ENCODE data around the gene DGUOK.
"Not testable (repeated sequence)": the region's sequence is repeated elsewhere in the genome, so short reads cannot be mapped to it uniquely, and the experiment has no call there.

DGUOK gene

DNA sequence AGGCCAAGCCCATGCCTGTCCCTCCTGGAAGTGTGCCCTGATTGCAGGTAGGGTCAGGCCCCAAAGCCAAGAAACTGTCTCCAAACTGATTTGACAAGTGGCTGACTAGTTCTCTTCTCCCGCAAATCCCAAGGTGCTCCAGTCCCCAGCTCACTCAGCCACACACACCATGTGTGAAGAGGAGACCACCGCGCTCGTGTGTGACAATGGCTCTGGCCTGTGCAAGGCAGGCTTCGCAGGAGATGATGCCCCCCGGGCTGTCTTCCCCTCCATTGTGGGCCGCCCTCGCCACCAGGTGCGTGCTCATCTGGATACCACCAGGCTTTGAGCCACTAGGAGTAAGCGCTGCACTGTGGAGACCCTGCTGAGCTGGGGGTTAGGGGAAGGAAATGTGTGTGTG lies 25.5 kb upstream of the DGUOK start:
- DNase-seq: no peak

DNA sequence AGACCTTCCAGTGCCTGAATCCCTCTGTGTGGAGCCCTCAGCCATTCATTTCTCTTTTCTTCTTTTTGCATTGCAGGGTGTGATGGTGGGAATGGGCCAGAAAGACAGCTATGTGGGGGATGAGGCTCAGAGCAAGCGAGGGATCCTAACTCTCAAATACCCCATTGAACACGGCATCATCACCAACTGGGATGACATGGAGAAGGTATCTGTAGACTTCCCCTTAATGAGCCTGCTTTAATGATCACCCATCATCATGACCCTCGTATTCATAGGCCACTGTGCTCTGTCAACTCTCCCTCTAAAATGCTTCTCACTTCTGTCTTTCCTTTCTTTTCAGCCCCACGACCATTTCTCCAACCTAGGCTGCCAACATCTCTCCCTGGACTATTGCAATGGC lies 24.4 kb upstream of the DGUOK start:
- no peak for DNase-seq

DNA sequence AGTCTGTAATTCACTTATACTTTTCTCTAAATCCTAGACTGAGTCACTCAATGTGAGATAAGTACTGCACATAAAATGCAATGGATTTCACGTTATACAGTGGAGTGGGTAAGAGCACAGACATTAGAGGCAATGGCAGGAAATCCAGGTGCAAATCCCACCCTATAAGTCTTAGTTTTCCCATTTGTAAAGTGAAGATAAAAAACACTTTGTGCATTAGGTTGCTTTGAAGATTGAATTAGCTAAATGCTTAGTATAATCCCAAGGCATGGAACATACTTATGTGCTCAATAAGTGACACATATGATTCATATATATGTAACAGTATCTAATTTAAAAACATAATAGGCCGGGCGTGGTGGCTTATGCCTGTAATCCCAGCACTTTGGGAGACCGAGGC lies 23.4 kb upstream of the DGUOK start:
- no peak for DNase-seq

- not testable (repeated sequence) for DNase-seq
Observed at GRCh38 chr2:73903949-73904613, 22.6 kb upstream of the DGUOK start.

DNA sequence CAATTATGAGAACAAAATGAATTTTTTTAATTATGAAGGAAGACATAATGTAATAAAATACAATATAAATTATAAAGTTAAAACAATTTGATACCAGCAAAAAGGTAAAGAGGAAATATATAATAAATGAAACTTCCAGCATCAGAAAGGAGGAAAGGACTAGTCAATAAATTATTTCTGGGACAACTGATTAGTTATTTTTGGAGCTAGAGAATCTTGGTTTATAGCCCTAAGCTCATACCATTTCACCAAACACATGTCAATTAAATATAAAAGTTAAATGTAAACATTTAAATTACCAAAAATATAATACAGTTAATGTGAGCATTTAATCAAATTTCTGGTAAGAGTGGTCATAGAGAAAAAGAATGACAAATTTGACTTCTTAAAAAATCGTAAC lies 21.7 kb upstream of the DGUOK start:
- no peak for DNase-seq

GRCh38 chr2:73906847-73907505 lies 19.7 kb upstream of the DGUOK start:
- DNase-seq: no peak

DNA sequence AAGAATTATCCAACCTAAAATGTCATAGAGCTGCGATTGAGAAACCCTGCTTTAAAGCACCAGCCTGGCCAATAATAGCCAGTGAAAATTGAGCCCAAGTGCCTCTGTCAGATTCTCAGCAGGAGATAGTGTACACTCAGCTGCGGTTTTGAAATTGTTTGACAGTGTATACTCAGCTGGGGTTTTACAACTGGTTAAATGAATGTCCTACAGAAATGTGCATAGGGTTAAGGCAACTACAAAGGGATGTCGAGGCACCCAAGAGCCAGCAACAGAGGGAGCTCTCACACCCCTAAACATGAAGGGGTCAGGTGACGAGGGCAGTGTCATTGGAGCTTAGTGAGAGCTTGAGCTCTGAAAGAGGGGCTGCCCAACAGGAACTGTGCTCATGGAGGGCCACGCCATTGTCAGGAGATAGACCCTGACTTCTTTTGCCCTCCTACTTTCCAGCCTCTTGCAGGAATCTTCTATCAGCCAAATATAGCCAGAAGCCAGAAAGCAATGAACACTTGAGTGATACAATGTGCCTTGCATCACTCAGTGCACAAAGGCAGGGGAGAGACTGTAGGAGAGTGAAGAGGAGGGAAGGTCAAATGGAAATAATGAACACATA lies 18.7 kb upstream of the DGUOK start:
- peak; percentile 86 for DNase-seq

DNA sequence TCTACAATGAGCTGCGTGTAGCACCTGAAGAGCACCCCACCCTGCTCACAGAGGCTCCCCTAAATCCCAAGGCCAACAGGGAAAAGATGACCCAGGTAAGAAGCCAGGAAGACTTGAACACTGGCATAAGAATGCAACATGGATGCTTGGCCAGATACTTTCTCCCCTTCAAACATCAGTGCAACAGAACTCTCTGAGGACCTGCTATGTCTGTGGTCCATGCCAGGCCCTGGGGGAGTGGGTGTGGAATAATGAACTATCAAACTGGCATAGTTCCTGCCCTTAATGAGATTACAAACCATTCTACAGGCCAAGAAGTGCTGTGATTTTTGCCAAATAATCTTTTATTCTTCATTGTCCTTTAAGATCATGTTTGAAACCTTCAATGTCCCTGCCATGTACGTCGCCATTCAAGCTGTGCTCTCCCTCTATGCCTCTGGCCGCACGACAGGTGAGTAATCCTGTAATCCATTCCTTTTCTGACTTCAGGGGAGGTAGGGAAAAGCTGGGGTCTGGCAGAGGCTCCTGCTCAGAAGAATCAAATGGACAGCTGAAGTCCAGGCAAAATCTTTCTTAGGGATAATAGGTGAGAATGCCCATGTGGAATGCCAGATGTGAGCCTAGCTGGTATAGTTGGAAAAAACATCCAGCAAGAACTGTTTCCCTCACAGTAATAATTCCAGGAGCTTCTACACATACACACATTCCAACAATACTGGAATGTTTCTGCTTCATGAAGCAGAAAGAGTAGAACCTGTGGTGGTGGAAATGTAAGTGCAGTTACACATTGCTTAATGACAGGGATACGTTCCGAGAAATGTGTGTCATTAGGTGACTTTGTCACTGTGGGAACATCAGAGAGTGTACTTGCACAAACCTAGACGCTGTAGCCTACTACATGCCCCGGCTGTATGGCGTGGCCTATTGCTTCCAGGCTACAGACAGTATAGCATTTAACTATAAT lies 17.7 kb upstream of the DGUOK start:
- no peak for DNase-seq

- no peak for DNase-seq
Observed at GRCh38 chr2:73910873-73911547, 15.7 kb upstream of the DGUOK start.

GRCh38 chr2:73911548-73912208 lies 15.0 kb upstream of the DGUOK start:
- DNase-seq: no peak

DNA sequence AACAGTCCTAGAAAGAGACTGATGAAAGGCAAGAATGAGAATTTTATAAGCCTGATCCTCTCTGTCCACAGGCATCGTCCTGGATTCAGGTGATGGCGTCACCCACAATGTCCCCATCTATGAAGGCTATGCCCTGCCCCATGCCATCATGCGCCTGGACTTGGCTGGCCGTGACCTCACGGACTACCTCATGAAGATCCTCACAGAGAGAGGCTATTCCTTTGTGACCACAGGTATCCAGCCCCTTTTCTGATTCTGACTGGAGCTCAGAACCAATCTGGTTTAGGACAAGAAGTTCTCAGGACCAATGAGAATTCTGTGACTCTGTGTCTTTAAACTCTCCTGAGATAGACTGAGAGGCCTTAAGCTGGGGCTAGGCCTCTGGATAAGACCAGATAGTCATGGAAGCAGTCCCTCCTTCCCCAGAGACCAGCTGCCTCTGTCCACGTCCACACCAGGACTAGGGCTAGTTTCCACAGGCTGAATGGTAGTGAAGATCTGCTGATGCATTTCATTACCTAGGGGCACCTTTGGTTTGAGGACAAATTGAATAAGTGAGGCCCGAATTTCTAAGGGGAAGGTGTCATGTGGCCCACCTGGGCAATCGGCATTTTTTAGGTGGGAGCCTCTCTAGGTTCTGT lies 13.1 kb upstream of the DGUOK start:
- DNase-seq: no peak

- DNase-seq: no peak
Observed at GRCh38 chr2:73914667-73915066, 12.0 kb upstream of the DGUOK start.

DNA sequence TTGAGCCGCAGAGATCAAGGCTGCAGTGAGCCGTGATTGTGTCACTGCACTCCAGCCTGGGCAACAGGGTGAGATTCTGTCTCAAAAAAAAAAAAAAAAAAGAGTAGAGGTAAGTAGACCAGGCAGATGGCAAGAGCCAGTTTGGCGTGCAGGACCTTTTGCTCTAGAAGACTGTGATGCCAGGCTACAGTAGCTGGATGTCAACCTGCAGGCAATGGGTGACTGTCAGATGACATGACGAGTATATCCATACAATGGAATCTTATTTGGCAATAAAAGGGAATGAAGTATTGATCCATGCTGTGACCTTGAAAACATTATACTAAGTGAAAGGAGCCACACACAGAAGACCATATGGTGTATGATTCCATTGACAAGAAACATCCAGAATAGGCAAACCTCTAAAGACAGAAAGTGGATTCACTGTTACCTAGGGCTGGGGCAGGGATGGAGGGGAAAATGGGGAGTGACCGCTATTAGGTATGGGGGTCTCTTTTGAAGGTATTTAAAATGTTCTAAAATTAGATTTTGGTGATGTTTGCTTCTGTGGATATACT lies 11.2 kb upstream of the DGUOK start:
- DNase-seq: no peak

GRCh38 chr2:73916666-73917065 lies 10.0 kb upstream of the DGUOK start:
- DNase-seq: no peak

DNA sequence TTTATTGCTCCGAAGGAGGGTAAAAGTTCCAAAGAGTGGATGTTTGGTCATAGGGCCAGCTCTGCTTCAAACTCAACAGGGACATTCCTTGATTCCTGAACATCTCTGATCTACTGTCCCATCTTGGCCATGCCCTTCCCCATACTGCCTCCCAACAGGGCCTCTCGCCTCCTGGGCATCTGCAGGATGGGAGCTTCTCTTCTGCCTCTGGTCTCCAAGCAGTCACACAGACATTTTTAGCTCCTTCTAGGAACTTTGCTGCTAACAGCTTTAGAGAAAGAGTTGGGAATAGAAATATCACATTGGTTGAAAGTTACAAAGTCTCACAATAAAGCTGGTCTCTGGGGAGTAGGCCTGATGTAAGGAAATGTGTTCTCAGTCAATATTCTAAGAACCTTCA lies 9.4 kb upstream of the DGUOK start:
- no peak for DNase-seq

- DNase-seq: no peak
Observed at GRCh38 chr2:73917696-73918207, 8.9 kb upstream of the DGUOK start.

DNA sequence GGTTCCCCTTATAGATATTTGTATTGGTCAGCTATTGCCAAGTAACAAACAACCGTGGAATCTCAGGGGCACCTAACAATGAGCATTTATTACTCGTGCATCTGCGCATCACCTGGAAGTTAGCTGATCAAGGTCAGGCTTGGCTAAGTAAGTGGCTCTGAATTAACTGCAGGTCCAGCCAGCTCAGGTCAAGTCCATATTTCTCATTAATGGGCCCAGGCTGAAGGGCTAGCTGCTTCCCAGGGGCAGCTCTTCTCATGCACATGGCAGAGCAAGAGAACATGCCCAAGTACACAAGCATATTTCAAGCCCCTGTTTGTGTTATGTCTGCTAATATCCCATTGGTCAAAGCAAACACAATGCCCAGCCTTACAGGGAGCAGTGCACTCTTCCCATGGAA lies 7.8 kb upstream of the DGUOK start:
- no peak for DNase-seq

DNA sequence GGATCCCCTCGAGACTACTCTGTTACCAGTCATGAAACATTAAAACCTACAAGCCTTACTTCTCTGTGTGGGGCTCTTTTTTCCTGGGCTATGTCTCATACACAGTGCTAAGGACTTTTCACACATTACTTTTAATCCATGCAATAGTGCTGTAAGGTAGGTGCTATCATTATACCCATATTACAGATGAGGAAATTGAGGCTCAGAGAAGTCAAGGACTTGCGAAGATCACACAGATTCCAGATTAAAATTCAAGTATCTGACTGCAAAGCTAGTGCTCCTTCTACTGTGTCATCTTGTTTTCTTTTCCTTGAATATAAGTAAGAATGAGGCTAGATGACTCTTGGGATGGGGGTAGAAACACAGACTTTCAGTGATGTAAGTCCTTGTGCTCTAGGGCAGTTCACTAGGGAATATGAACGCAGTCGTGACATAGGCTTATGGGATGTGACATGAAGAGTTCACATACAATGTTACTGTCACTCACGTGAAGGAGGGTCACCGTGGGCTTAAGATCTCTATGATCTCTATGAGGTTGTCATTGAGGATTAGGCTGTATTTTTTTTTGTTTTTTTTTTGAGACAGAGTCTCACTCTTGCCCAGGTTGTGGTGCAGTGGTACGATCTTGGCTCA lies 7.0 kb upstream of the DGUOK start:
- DNase-seq: no peak

GRCh38 chr2:73920577-73921545 lies 5.8 kb upstream of the DGUOK start:
- DNase-seq: peak; percentile 73
